HepG2 (cell line): ENCODE data around the gene HMG20B. TPM values are rescaled to one million over a fixed set of nuclear protein-coding genes. Genes with fewer than 3 reads are reported as not detected.
A peak's percentile ranks its signal among the peaks of the same experiment; 100 is the strongest.

Experiments
- ATAC-seq: fragments of 200-7000 bp; cut with Tn5 transposase; 3 replicates; pipeline ENCODE4 v1.9.1; 2020; ENCODE audit warnings: mild to moderate bottlenecking, moderate library complexity
- Bru-seq: library from RNA; stranded (reverse); fragments of 400-500 nt; gene quantifications from one replicate; lab custom pipeline; 2021; lab: Mats Ljungman, UMichigan
- BruChase-seq, 2 experiments: library from RNA; stranded (reverse); fragments of 400-500 nt; gene quantifications; one replicate each; lab custom pipeline; 2021; lab: Mats Ljungman, UMichigan
- BruUV-seq: library from RNA; stranded (reverse); fragments of 400-500 nt; replicated peaks from 2 replicates; lab custom pipeline; 2021; lab: Mats Ljungman, UMichigan
- CTCF ChIA-PET: fragments of 300-600 bp; formaldehyde crosslinking; extraction: SDS; loops from one replicate; lab custom pipeline; 2021; ENCODE audit warnings: low total read pairs, inconsistent platforms, low intra/inter-chr PET ratio; lab: Yijun Ruan, JAX
- POLR2A ChIA-PET: fragments of 350-600 bp; sonication (Branson Sonifier 250); formaldehyde crosslinking; loops from one replicate; lab custom pipeline; 2020; ENCODE audit warnings: antibody characterized with exemption, inconsistent platforms; lab: Yijun Ruan, JAX
- DNase-seq: peaks from one replicate; pipeline ENCODE4 v3.0.0-alpha.2; 2015; ENCODE audit warnings: low spot score
- FAIRE-seq: peaks from 3 replicates; lab custom pipeline; 2011; peaks lifted over from hg19 to GRCh38; lab: Jason Lieb, UNC
- H2AFZ ChIP-seq: one replicate; pipeline ENCODE4 v1.6.1; 2011; ENCODE audit warnings: low read length, inconsistent platforms
- H3K27ac ChIP-seq: fragments of 300-600 bp; 3 replicates; pipeline ENCODE4 v1.8.0; 2011; ENCODE audit warnings: mixed run types, mild to moderate bottlenecking, mixed read lengths, low read length, inconsistent platforms; ENCODE audit not compliant: insufficient read depth; ENCODE audit errors: extremely low read length
- H3K27me3 ChIP-seq, 2 experiments: fragments of 200-600 bp in 1 of 2; 2 replicates in 1 of 2; 3 replicates in 1 of 2; pipeline versions ENCODE4 v1.6.0 to v1.8.0; 2011; ENCODE audit warnings: low read length in 2 of 2, mild to moderate bottlenecking in 2 of 2, moderate library complexity in 2 of 2, inconsistent platforms in 1 of 2; ENCODE audit not compliant: insufficient read depth in 2 of 2, control insufficient read depth in 1 of 2
- H3K36me3 ChIP-seq, 2 experiments: fragments of 200-600 bp in 1 of 2; replicated peaks in 1 of 2; 2 replicates in 1 of 2; 3 replicates in 1 of 2; pipeline versions ENCODE4 v1.5.1 to v1.8.0; 2011; ENCODE audit warnings: low read length in 2 of 2, inconsistent platforms in 1 of 2; ENCODE audit not compliant: insufficient read depth in 2 of 2, control insufficient read depth in 1 of 2
- H3K4me1 ChIP-seq: 2 replicates; pipeline ENCODE4 v1.5.1; 2012; ENCODE audit warnings: low read length, inconsistent platforms; ENCODE audit not compliant: insufficient read depth
- H3K4me2 ChIP-seq: 2 replicates; pipeline ENCODE4 v1.6.0; 2011; ENCODE audit warnings: low read depth, low read length, inconsistent platforms
- H3K4me3 ChIP-seq, 3 experiments: fragments of 200-600 bp in 1 of 3; sonication (generic), shearing (Covaris generic) in 1 of 3; replicated peaks in 1 of 3; 2 replicates each; pipeline ENCODE4 v1.5.1; 2011 to 2016; ENCODE audit warnings: low read length in 3 of 3, inconsistent platforms in 2 of 3, low read depth in 2 of 3, mild to moderate bottlenecking in 2 of 3, control low read depth in 1 of 3, mixed read lengths in 1 of 3; ENCODE audit not compliant: insufficient read depth in 1 of 3
- H3K79me2 ChIP-seq: one replicate; pipeline ENCODE4 v1.6.1; 2011; ENCODE audit warnings: low read length, inconsistent platforms; ENCODE audit not compliant: insufficient read depth
- H3K9ac ChIP-seq: 2 replicates; pipeline ENCODE4 v1.6.0; 2011; ENCODE audit warnings: mild to moderate bottlenecking, low read depth, low read length, inconsistent platforms; ENCODE audit not compliant: insufficient read depth
- H3K9me3 ChIP-seq: 2 replicates; pipeline ENCODE4 v1.5.1; 2012; ENCODE audit warnings: mild to moderate bottlenecking, low read length
- H4K20me1 ChIP-seq: 2 replicates; pipeline ENCODE4 v1.6.0; 2011; ENCODE audit warnings: inconsistent platforms, mild to moderate bottlenecking, low read length, moderate library complexity; ENCODE audit not compliant: insufficient read depth
- ESRRA ChIP-seq: sonication (generic); formaldehyde crosslinking; IDR thresholded peaks from 2 replicates; pipeline ENCODE4 v1.5.1; 2020; ENCODE audit warnings: mild to moderate bottlenecking, low read depth, missing genetic modification reagents
- MAZ ChIP-seq, 2 experiments: sonication (generic) in 1 of 2; formaldehyde crosslinking in 1 of 2; IDR thresholded peaks; 2 replicates each; pipeline versions ENCODE4 v1.5.0 to v1.6.1; 2012 to 2020; ENCODE audit warnings: low read depth in 2 of 2, mild to moderate bottlenecking in 2 of 2, borderline replicate concordance in 1 of 2, improper control_type of control experiment in 1 of 2, low read length in 1 of 2, missing genetic modification reagents in 1 of 2, moderate library complexity in 1 of 2
- MXD4 ChIP-seq: IDR thresholded peaks from 2 replicates; pipeline ENCODE4 v1.6.1; 2016; ENCODE audit warnings: mild to moderate bottlenecking, missing biosample characterization, missing genetic modification reagents
- SAP130 ChIP-seq: IDR thresholded peaks from 2 replicates; pipeline ENCODE4 v1.6.1; 2016; ENCODE audit warnings: low read depth
- SIN3A ChIP-seq: IDR thresholded peaks from 2 replicates; pipeline ENCODE4 v1.6.1; 2011; ENCODE audit warnings: low read depth, mild to moderate bottlenecking, control low read depth, low read length, borderline replicate concordance
- SOX5 ChIP-seq: IDR thresholded peaks from 2 replicates; pipeline ENCODE4 v1.6.1; 2016; ENCODE audit warnings: borderline replicate concordance
- ZBTB25 ChIP-seq: IDR thresholded peaks from 2 replicates; pipeline ENCODE4 v1.6.1; 2018; ENCODE audit warnings: missing genetic modification reagents
- ZFP91 ChIP-seq: sonication (generic); formaldehyde crosslinking; IDR thresholded peaks from 2 replicates; pipeline ENCODE4 v1.9.0; 2022; ENCODE audit warnings: missing genetic modification reagents, mild to moderate bottlenecking, borderline replicate concordance
- ZNF441 ChIP-seq: sonication (generic); formaldehyde crosslinking; IDR thresholded peaks from 2 replicates; pipeline ENCODE4 v1.7.0; 2021; ENCODE audit warnings: missing genetic modification reagents, borderline replicate concordance
- ZNF704 ChIP-seq: sonication (generic); formaldehyde crosslinking; IDR thresholded peaks from 2 replicates; pipeline ENCODE4 v1.8.1; 2023; ENCODE audit warnings: mild to moderate bottlenecking, inconsistent platforms, moderate library complexity, missing genetic modification reagents, borderline replicate concordance
- WGBS: methylation state at CpG from one replicate; pipeline ENCODE4 v1.1.6; 2017; ENCODE audit warnings: low lambda C conversion rate; 5-methylcytosine and 5-hydroxymethylcytosine counted together
- in situ Hi-C: cut with HindIII; loops from 2 replicates; pipeline ENCODE4 v1.10.0; 2017; ENCODE audit warnings: low pct_unique_long_range_greater_than_20kb; ENCODE audit not compliant: extremely low pct_ligation_motif_present
- intact Hi-C: fragments of 100-400 bp; cut with micrococcal nuclease; formaldehyde crosslinking; loops from one replicate; pipeline ENCODE4 v1.10.0; 2022; ENCODE audit not compliant: unreplicated experiment
- long read RNA-seq, 2 experiments: library from RNA in 1 of 2; library from polyadenylated mRNA in 1 of 2; stranded (forward) in 1 of 2; unstranded in 1 of 2; transcript quantifications; one replicate each; pipeline ENCODE4 v2.0.0, GENCODE V29; 2019 to 2022
- polyA minus RNA-seq, 3 experiments: library from RNA; depleted of rRNA, polyadenylated mRNA; stranded (reverse); fragments of >200 nt; gene quantifications; 2 replicates each; pipeline ENCODE4 v1.2.3, GENCODE V29; 2011; ENCODE audit warnings: low replicate concordance in 1 of 3
- polyA plus RNA-seq, 8 experiments: library from polyadenylated mRNA; depleted of rRNA in 3 of 8; stranded (reverse) in 7 of 8; unstranded in 1 of 8; fragments of >200 nt; fragmentation: Illumina TruSeq in 4 of 8; extraction: Trizol in 4 of 8; gene quantifications; 2 replicates each; pipeline versions ENCODE4 v1.2.1 to v1.2.3, GENCODE V29; 2011 to 2016; ENCODE audit warnings: low read depth in 4 of 8, missing spikeins in 1 of 8, mixed read lengths in 1 of 8; ENCODE audit not compliant: insufficient read depth in 1 of 8
- total RNA-seq, 5 experiments: library from RNA; depleted of rRNA; stranded (reverse); fragments of >200 nt; fragmentation: Illumina TruSeq; extraction: Trizol; gene quantifications; 2 replicates each; pipeline ENCODE4 v1.2.3, GENCODE V29; 2016; ENCODE audit warnings: low read depth in 1 of 5

The HMG20B gene
- total RNA-seq (2016; rRNA removed; fragmentation: Illumina TruSeq; extraction: Trizol) (23.0 and 29.2 TPM in 2 replicates), polyA plus RNA-seq (2011; rRNA removed) (23.9 and 24.8 TPM in 2 replicates), polyA minus RNA-seq (2011; rRNA and poly(A)+ RNA removed; ENCODE audit: low replicate concordance) (13.9 and 67.7 TPM in 2 replicates), Bru-seq, nascent RNA (percentile 55 among the genes with signal in this experiment), BruChase-seq, experiment 1, labeled RNA remaining after a 6-hour chase (percentile 88 among the genes with signal in this experiment), BruChase-seq, experiment 2, labeled RNA remaining after a 2-hour chase (percentile 73 among the genes with signal in this experiment)
- total RNA-seq (2016; cell fraction: cytosol; rRNA removed; fragmentation: Illumina TruSeq; extraction: Trizol; ENCODE audit: low read depth) = 26.2 and 31.3 TPM in 2 replicates
- total RNA-seq (2016; cell fraction: insoluble cytoplasmic fraction; rRNA removed; fragmentation: Illumina TruSeq; extraction: Trizol) = 26.2 and 29.0 TPM in 2 replicates
- 40.2 and 42.4 TPM in 2 replicates for total RNA-seq (2016; cell fraction: membrane; rRNA removed; fragmentation: Illumina TruSeq; extraction: Trizol)
- 17.0 TPM in 2 replicates for total RNA-seq (2016; cell fraction: nucleus; rRNA removed; fragmentation: Illumina TruSeq; extraction: Trizol)
- 17.7 and 28.8 TPM in 2 replicates for polyA plus RNA-seq (2011; cell fraction: cytosol; rRNA removed)
- polyA plus RNA-seq (2011; cell fraction: nucleus; rRNA removed) = 73.5 and 97.4 TPM in 2 replicates
- 19.0 and 22.8 TPM in 2 replicates for polyA plus RNA-seq (2012)
- polyA plus RNA-seq (2016; cell fraction: cytosol; fragmentation: Illumina TruSeq; extraction: Trizol; ENCODE audit: low read depth) = 33.9 and 35.6 TPM in 2 replicates
- polyA plus RNA-seq (2016; cell fraction: insoluble cytoplasmic fraction; fragmentation: Illumina TruSeq; extraction: Trizol; ENCODE audit: low read depth) = 36.6 TPM in 2 replicates
- 38.7 and 44.5 TPM in 2 replicates for polyA plus RNA-seq (2016; cell fraction: membrane; fragmentation: Illumina TruSeq; extraction: Trizol; ENCODE audit: low read depth)
- 80.7 and 81.4 TPM in 2 replicates for polyA plus RNA-seq (2016; cell fraction: nucleus; fragmentation: Illumina TruSeq; extraction: Trizol; ENCODE audit: insufficient read depth, low read depth)
- 10.8 and 16.1 TPM in 2 replicates for polyA minus RNA-seq (2011; cell fraction: cytosol; rRNA and poly(A)+ RNA removed)
- polyA minus RNA-seq (2011; cell fraction: nucleus; rRNA and poly(A)+ RNA removed) = 8.7 and 9.7 TPM in 2 replicates
- long read RNA-seq, experiment 1, transcript HMG20B-202 (10 exons, 1,596 nt) = major isoform, 42 of 65 reads
- long read RNA-seq, experiment 1, partial matches to known transcripts = 18 of 65 reads
- long read RNA-seq, experiment 1, other reads (novel, unspliced or antisense) = 5 of 65 reads
- long read RNA-seq, experiment 2, transcript HMG20B-202 (10 exons, 1,596 nt) = major isoform, 9 of 78 reads
- long read RNA-seq, experiment 2, partial matches to known transcripts = 58 of 78 reads
- long read RNA-seq, experiment 2, other reads (novel, unspliced or antisense) = 8 of 78 reads

GRCh38 chr19:3572855-3573161, at the start of gene HMG20B:
Gene HMG20B, plus strand, starts transcription at chr19:3572944. Its CDS starts 366 bp downstream, at chr19:3573310.
- no peak within 1 kb of the TSS for H2AFZ ChIP-seq
- ATAC-seq (no peak), FAIRE-seq (no peak), DNase-seq (no peak)
- peak within 1 kb of the TSS; percentile 63 for H3K27ac ChIP-seq
- H3K4me2 ChIP-seq = peak within 1 kb of the TSS; percentile 77
- peaks cover 2% of the 10 kb centered on the region for H3K79me2 ChIP-seq
- POLR2A ChIA-PET = no interaction called here
- peak within 1 kb of the TSS; percentile 87 for H3K9ac ChIP-seq
- H3K36me3 ChIP-seq = no peaks in the 10 kb centered on the region; a peak in 1 of 5 replicates
- BruUV-seq = no TSS peak
- H3K4me1 ChIP-seq = peaks cover 41% of the 10 kb centered on the region
- CTCF ChIA-PET = no interaction called here
- no peaks in the 10 kb centered on the region for H3K9me3 ChIP-seq
- H3K27me3 ChIP-seq = no peaks in the 10 kb centered on the region
- H3K4me3 ChIP-seq = peak within 1 kb of the TSS; percentile 81 to 94 (median 92)
- in situ Hi-C loops (no loop called here), intact Hi-C loops (loop anchor here (5.0 kb wide), 1 partner anchor 66 kb away; the partner anchor contains the start of gene FZR1)
- H4K20me1 ChIP-seq = peaks cover 4% of the 10 kb centered on the region
- TF ChIP-seq SAP130 (CRISPR knock-in tag) (peak; percentile 30), ZFP91 (CRISPR knock-in tag) (peak; percentile 1; the same call in 1 of the 2 replicates), ZNF441 (CRISPR knock-in tag) (peak; percentile 94; the same call in 1 of the 2 replicates), MAZ (IDR thresholded peaks at IDR 0.05; ENCODE audit: borderline replicate concordance, low read depth, low read length) (no peak), MAZ (CRISPR knock-in tag; IDR thresholded peaks at IDR 0.05; ENCODE audit: low read depth) (0 out of 2 replicates have a peak, but pooled peaks have one; percentile 13), ZNF704 (CRISPR knock-in tag) (no peak), MXD4 (CRISPR knock-in tag) (0 out of 2 replicates have a peak, but pooled peaks have one; percentile 12), ESRRA (no peak), SIN3A (peak; percentile 26; the same call in 1 of the 2 replicates), SOX5 (CRISPR knock-in tag) (0 out of 2 replicates have a peak, but pooled peaks have one; percentile 3), ZBTB25 (CRISPR knock-in tag) (0 out of 2 replicates have a peak, but pooled peaks have one; percentile 1)
- 0% methylated on average over 2 of the region's 30 CpGs for WGBS
